HUES6 (cell line): ENCODE data around the gene FAM25G.
"Not testable (repeated sequence)": the region's sequence is repeated elsewhere in the genome, so short reads cannot be mapped to it uniquely, and the experiment has no call there.

Experiments used
- H3K27ac ChIP-seq: 2 replicates; pipeline ENCODE4 v1.7.0; 2013; ENCODE audit warnings: low read depth, mild to moderate bottlenecking, low read length, inconsistent platforms
- H3K27me3 ChIP-seq: 2 replicates; pipeline ENCODE4 v1.6.1; 2013; ENCODE audit warnings: low read length; ENCODE audit not compliant: control insufficient read depth, insufficient read depth
- H3K36me3 ChIP-seq: 2 replicates; pipeline ENCODE4 v1.6.1; 2013; ENCODE audit warnings: low read length; ENCODE audit not compliant: control insufficient read depth, insufficient read depth
- H3K4me1 ChIP-seq: 2 replicates; pipeline ENCODE4 v1.6.1; 2013; ENCODE audit warnings: low read length; ENCODE audit not compliant: control insufficient read depth, insufficient read depth
- H3K4me3 ChIP-seq: 2 replicates; pipeline ENCODE4 v1.5.1; 2013; ENCODE audit warnings: low read depth, low read length
- H3K9ac ChIP-seq: one replicate; pipeline ENCODE4 v1.6.1; 2013; ENCODE audit warnings: mild to moderate bottlenecking, low read length
- H3K9me3 ChIP-seq: 2 replicates; pipeline ENCODE4 v1.6.1; 2013; ENCODE audit warnings: low read depth, low read length; ENCODE audit not compliant: control insufficient read depth, insufficient read depth

FAM25G gene

GRCh38 chr10:47462577-47463358, 28.7 kb downstream of the FAM25G start:
- not testable (repeated sequence) for H3K36me3 ChIP-seq, H3K27me3 ChIP-seq, H3K4me3 ChIP-seq, H3K9me3 ChIP-seq, H3K9ac ChIP-seq, H3K4me1 ChIP-seq, H3K27ac ChIP-seq

GRCh38 chr10:47461261-47461687, 30.2 kb downstream of the FAM25G start:
- H3K4me1 ChIP-seq, H3K27ac ChIP-seq, H3K36me3 ChIP-seq, H3K27me3 ChIP-seq, H3K9me3 ChIP-seq: not testable (repeated sequence)
- H3K9ac ChIP-seq: peak overlapping the region; percentile 5
- H3K4me3 ChIP-seq: peak overlapping the region; percentile 33; the same call in 1 of the 2 replicates

GRCh38 chr10:47458466-47459154, 32.9 kb downstream of the FAM25G start:
- no peak overlapping the region for H3K9ac ChIP-seq
- no peaks in the 10 kb centered on the region for H3K36me3 ChIP-seq
- no peaks in the 10 kb centered on the region for H3K9me3 ChIP-seq

GRCh38 chr10:47457826-47458225, 33.7 kb downstream of the FAM25G start:
- H3K4me1 ChIP-seq: peaks cover 4% of the 10 kb centered on the region; the same call in 1 of the 2 replicates
- no peak overlapping the region for H3K9ac ChIP-seq
- no peaks in the 10 kb centered on the region for H3K27me3 ChIP-seq
- no peak overlapping the region for H3K4me3 ChIP-seq
- no peak overlapping the region for H3K27ac ChIP-seq
- H3K36me3 ChIP-seq: no peaks in the 10 kb centered on the region
- no peaks in the 10 kb centered on the region for H3K9me3 ChIP-seq

More at GRCh38 chr10:47458466-47459154, 32.9 kb downstream of the FAM25G start:
- no peak overlapping the region for H3K27ac ChIP-seq
- no peak overlapping the region for H3K4me3 ChIP-seq
- no peaks in the 10 kb centered on the region for H3K27me3 ChIP-seq
- peaks cover 4% of the 10 kb centered on the region; the same call in 1 of the 2 replicates for H3K4me1 ChIP-seq

- Histone ChIP-seq H3K4me1 (peaks cover 7% of the 10 kb centered on the region), H3K36me3 (no peaks in the 10 kb centered on the region), H3K27me3 (no peaks in the 10 kb centered on the region), H3K27ac (no peak overlapping the region), H3K9ac (no peak overlapping the region), H3K9me3 (no peaks in the 10 kb centered on the region), H3K4me3 (no peak overlapping the region)
Observed at GRCh38 chr10:47457528-47457820, 34.0 kb downstream of the FAM25G start.

GRCh38 chr10:47456794-47457527, 34.5 kb downstream of the FAM25G start:
- Histone ChIP-seq H3K36me3 (no peaks in the 10 kb centered on the region), H3K27ac (no peak overlapping the region), H3K27me3 (no peaks in the 10 kb centered on the region), H3K9me3 (no peaks in the 10 kb centered on the region), H3K9ac (no peak overlapping the region), H3K4me1 (peaks cover 12% of the 10 kb centered on the region), H3K4me3 (no peak overlapping the region)

- H3K27me3 ChIP-seq: no peaks in the 10 kb centered on the region
- H3K36me3 ChIP-seq: no peaks in the 10 kb centered on the region
- H3K4me1 ChIP-seq: peaks cover 15% of the 10 kb centered on the region
- no peak overlapping the region for H3K4me3 ChIP-seq
- H3K27ac ChIP-seq: no peak overlapping the region
- no peaks in the 10 kb centered on the region for H3K9me3 ChIP-seq
- H3K9ac ChIP-seq: no peak overlapping the region
Observed at GRCh38 chr10:47456079-47456785, 35.3 kb downstream of the FAM25G start.

- not testable (repeated sequence) for H3K36me3 ChIP-seq, H3K9me3 ChIP-seq, H3K4me3 ChIP-seq, H3K9ac ChIP-seq, H3K27ac ChIP-seq, H3K27me3 ChIP-seq
- peaks cover 15% of the 10 kb centered on the region for H3K4me1 ChIP-seq
Observed at GRCh38 chr10:47455350-47456078, 36.0 kb downstream of the FAM25G start.

- Histone ChIP-seq H3K9me3 (no peaks in the 10 kb centered on the region), H3K4me3 (no peak overlapping the region), H3K27me3 (no peaks in the 10 kb centered on the region), H3K4me1 (peaks cover 15% of the 10 kb centered on the region), H3K36me3 (no peaks in the 10 kb centered on the region), H3K9ac (no peak overlapping the region), H3K27ac (no peak overlapping the region)
Observed at GRCh38 chr10:47454780-47455058, 36.8 kb downstream of the FAM25G start.

- Histone ChIP-seq H3K4me1 (peaks cover 15% of the 10 kb centered on the region), H3K9ac (no peak overlapping the region), H3K36me3 (no peaks in the 10 kb centered on the region)
Observed at GRCh38 chr10:47454008-47454779, 37.3 kb downstream of the FAM25G start.

More at GRCh38 chr10:47454008-47454779, 37.3 kb downstream of the FAM25G start:
- Histone ChIP-seq H3K9me3 (no peaks in the 10 kb centered on the region), H3K4me3 (no peak overlapping the region), H3K27ac (no peak overlapping the region), H3K27me3 (no peaks in the 10 kb centered on the region)
